ENCODE measurements around the gene PIK3C2G. TPM values are rescaled to one million over a fixed set of nuclear protein-coding genes. Genes with fewer than 3 reads are reported as not detected.

Gene PIK3C2G
- total RNA-seq, 1 donor, result not detected

GRCh38 chr12:18430425-18431048 is 169.2 kb downstream of the PIK3C2G start:
- Histone ChIP-seq H3K27me3 (ENCODE audit: insufficient read depth, low read length) (no peaks in the 10 kb centered on the region), H3K79me2 (ENCODE audit: insufficient read depth, low read length) (no peaks in the 10 kb centered on the region), H3K4me1 (ENCODE audit: insufficient read depth, low read length) (no peaks in the 10 kb centered on the region), H3K36me3 (ENCODE audit: insufficient read depth, low read length) (no peaks in the 10 kb centered on the region), H3K9me3 (ENCODE audit: low read depth, low read length) (no peaks in the 10 kb centered on the region), H3K4me2 (ENCODE audit: insufficient read depth, low read length) (no peak overlapping the region), H4K20me1 (ENCODE audit: insufficient read depth, low read length) (no peaks in the 10 kb centered on the region), H3K4me3 (ENCODE audit: insufficient read depth, low read length) (no peak overlapping the region), H3K27ac (ENCODE audit: low read depth, low read length) (no peak overlapping the region), H2AFZ (ENCODE audit: low read length) (peak overlapping the region; percentile 67)
- DNase-seq (ENCODE audit: insufficient read length, low spot score, missing footprints), result peak; percentile 23
- peak; percentile 95 for TF ChIP-seq CTCF (IDR thresholded peaks at IDR 0.05; ENCODE audit: extremely low read depth, low read depth, low read length)

GRCh38 chr12:18431771-18432170 is 170.5 kb downstream of the PIK3C2G start:
- H3K79me2 ChIP-seq (ENCODE audit: insufficient read depth, low read length), result no peaks in the 10 kb centered on the region
- H4K20me1 ChIP-seq (ENCODE audit: insufficient read depth, low read length), result no peaks in the 10 kb centered on the region
- H3K27ac ChIP-seq (ENCODE audit: low read depth, low read length), result no peak overlapping the region
- H3K36me3 ChIP-seq (ENCODE audit: insufficient read depth, low read length), result no peaks in the 10 kb centered on the region
- no peaks in the 10 kb centered on the region for H3K4me1 ChIP-seq (ENCODE audit: insufficient read depth, low read length)
- H2AFZ ChIP-seq (ENCODE audit: low read length), result no peak overlapping the region
- H3K4me3 ChIP-seq (ENCODE audit: insufficient read depth, low read length), result no peak overlapping the region
- TF ChIP-seq CTCF (IDR thresholded peaks at IDR 0.05; ENCODE audit: extremely low read depth, low read depth, low read length), result no peak
- no peaks in the 10 kb centered on the region for H3K9me3 ChIP-seq (ENCODE audit: low read depth, low read length)
- no peak overlapping the region for H3K4me2 ChIP-seq (ENCODE audit: insufficient read depth, low read length)
- no peaks in the 10 kb centered on the region for H3K27me3 ChIP-seq (ENCODE audit: insufficient read depth, low read length)
- DNase-seq (ENCODE audit: insufficient read length, low spot score, missing footprints), result no peak

GRCh38 chr12:18432206-18432605 is 170.9 kb downstream of the PIK3C2G start:
- no peak overlapping the region for H3K27ac ChIP-seq (ENCODE audit: low read depth, low read length)
- TF ChIP-seq CTCF (IDR thresholded peaks at IDR 0.05; ENCODE audit: extremely low read depth, low read depth, low read length), result no peak
- H3K27me3 ChIP-seq (ENCODE audit: insufficient read depth, low read length), result no peaks in the 10 kb centered on the region
- no peaks in the 10 kb centered on the region for H4K20me1 ChIP-seq (ENCODE audit: insufficient read depth, low read length)
- DNase-seq (ENCODE audit: insufficient read length, low spot score, missing footprints), result no peak
- H3K79me2 ChIP-seq (ENCODE audit: insufficient read depth, low read length), result no peaks in the 10 kb centered on the region
- H3K4me1 ChIP-seq (ENCODE audit: insufficient read depth, low read length), result no peaks in the 10 kb centered on the region
- no peaks in the 10 kb centered on the region for H3K36me3 ChIP-seq (ENCODE audit: insufficient read depth, low read length)
- no peak overlapping the region for H3K4me3 ChIP-seq (ENCODE audit: insufficient read depth, low read length)
- no peak overlapping the region for H2AFZ ChIP-seq (ENCODE audit: low read length)
- H3K4me2 ChIP-seq (ENCODE audit: insufficient read depth, low read length), result no peak overlapping the region
- H3K9me3 ChIP-seq (ENCODE audit: low read depth, low read length), result no peaks in the 10 kb centered on the region

GRCh38 chr12:18436170-18436569 is 174.9 kb downstream of the PIK3C2G start:
- H3K4me3 ChIP-seq (ENCODE audit: insufficient read depth, low read length), result no peak overlapping the region
- no peak overlapping the region for H3K27ac ChIP-seq (ENCODE audit: low read depth, low read length)
- H3K27me3 ChIP-seq (ENCODE audit: insufficient read depth, low read length), result no peaks in the 10 kb centered on the region
- H4K20me1 ChIP-seq (ENCODE audit: insufficient read depth, low read length), result no peaks in the 10 kb centered on the region
- DNase-seq (ENCODE audit: insufficient read length, low spot score, missing footprints), result no peak
- H2AFZ ChIP-seq (ENCODE audit: low read length), result no peak overlapping the region
- no peaks in the 10 kb centered on the region for H3K79me2 ChIP-seq (ENCODE audit: insufficient read depth, low read length)
- no peak overlapping the region for H3K4me2 ChIP-seq (ENCODE audit: insufficient read depth, low read length)
- H3K36me3 ChIP-seq (ENCODE audit: insufficient read depth, low read length), result no peaks in the 10 kb centered on the region
- no peaks in the 10 kb centered on the region for H3K9me3 ChIP-seq (ENCODE audit: low read depth, low read length)
- TF ChIP-seq CTCF (IDR thresholded peaks at IDR 0.05; ENCODE audit: extremely low read depth, low read depth, low read length), result no peak
- no peaks in the 10 kb centered on the region for H3K4me1 ChIP-seq (ENCODE audit: insufficient read depth, low read length)
